Thyroid gland (tissue), 4 donors: ENCODE data around the gene ARHGAP22. TPM values are rescaled to one million over a fixed set of nuclear protein-coding genes. Genes with fewer than 3 reads are reported as not detected.

Experiments used
- DNase-seq, 2 donors: peaks; one replicate each; pipeline ENCODE4 v3.0.0-alpha.2; 2019
- H3K27ac ChIP-seq, 3 donors: fragments of 200-600 bp; sonication (generic); 1 replicate in 2 of 3; 2 replicates in 1 of 3; pipeline ENCODE4 v1.5.1; 2016 to 2019; ENCODE audit warnings: mild to moderate bottlenecking in 1 of 3, moderate library complexity in 1 of 3
- H3K27me3 ChIP-seq: fragments of 200-600 bp; sonication (generic); one replicate; pipeline ENCODE4 v1.5.1; 2019
- H3K36me3 ChIP-seq, 2 donors: fragments of 200-600 bp; sonication (generic); one replicate each; pipeline ENCODE4 v1.5.1; 2016 to 2019
- H3K4me1 ChIP-seq, 2 donors: fragments of 200-600 bp; sonication (generic); one replicate each; pipeline ENCODE4 v1.5.1; 2017 to 2019
- H3K4me3 ChIP-seq, 3 donors: fragments of 200-600 bp; sonication (generic); replicated peaks in 1 of 3; 1 replicate in 2 of 3; 2 replicates in 1 of 3; pipeline ENCODE4 v1.5.1; 2016; ENCODE audit warnings: mild to moderate bottlenecking in 1 of 3
- H3K9me3 ChIP-seq: fragments of 200-600 bp; sonication (generic); one replicate; pipeline ENCODE4 v1.5.1; 2017
- POLR2A ChIP-seq, 2 donors: fragments of 450-650 bp; IDR thresholded peaks; one replicate each; pipeline ENCODE4 v1.6.1; 2017; ENCODE audit warnings: antibody characterized with exemption in 2 of 2, mild to moderate bottlenecking in 2 of 2, moderate library complexity in 1 of 2
- WGBS, 2 donors: methylation state at CpG; one replicate each; pipeline ENCODE4 v1.1.5; 2017; 5-methylcytosine and 5-hydroxymethylcytosine counted together
- intact Hi-C: fragments of 100-400 bp; cut with DNase I; formaldehyde crosslinking; loops from one replicate; pipeline ENCODE4 v1.15.1; 2023
- total RNA-seq, 4 donors: library from RNA; depleted of rRNA; stranded (reverse); fragments of >200 nt; gene quantifications; one replicate each; pipeline ENCODE4 v1.2.3, GENCODE V29; 2016
- TF ChIP-seq, protein P1 (sequence below), 6 experiments: fragments of 200-600 bp in 3 of 6; fragments of 450-650 bp in 3 of 6; sonication (generic) in 3 of 6; IDR thresholded peaks; one replicate each; pipeline ENCODE4 v1.5.1; 2016 to 2019; ENCODE audit warnings: antibody characterized with exemption in 6 of 6, mild to moderate bottlenecking in 2 of 6, inconsistent platforms in 1 of 6, moderate library complexity in 1 of 6

The ARHGAP22 gene
- total RNA-seq, 4 donors from 2014 or later, result 3.4 to 29.5 (median 19.1) TPM

DNA sequence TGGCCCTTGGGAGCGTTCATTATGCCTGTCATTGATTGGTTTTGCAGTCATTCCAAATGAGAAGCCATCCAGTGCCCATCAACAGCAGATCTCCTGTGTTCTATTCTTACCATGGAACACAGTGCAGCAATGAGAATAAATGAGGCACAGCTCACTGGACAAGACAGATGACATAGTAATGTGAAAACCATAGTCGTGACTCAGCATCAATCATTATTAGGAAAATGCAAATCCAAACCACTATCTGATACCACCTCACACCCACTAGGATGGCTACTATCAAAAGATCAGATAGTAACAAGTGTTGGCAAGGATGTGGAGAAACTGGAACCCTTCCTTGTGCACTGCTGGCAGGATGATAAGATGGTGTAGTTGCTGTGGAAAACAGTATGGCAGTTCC, 144.7 kb downstream of the ARHGAP22 start:
- H3K9me3 ChIP-seq, result no peaks in the 10 kb centered on the region
- no peak for TF ChIP-seq POLR2A (IDR thresholded peaks at IDR 0.05)
- TF ChIP-seq, protein P1, sequence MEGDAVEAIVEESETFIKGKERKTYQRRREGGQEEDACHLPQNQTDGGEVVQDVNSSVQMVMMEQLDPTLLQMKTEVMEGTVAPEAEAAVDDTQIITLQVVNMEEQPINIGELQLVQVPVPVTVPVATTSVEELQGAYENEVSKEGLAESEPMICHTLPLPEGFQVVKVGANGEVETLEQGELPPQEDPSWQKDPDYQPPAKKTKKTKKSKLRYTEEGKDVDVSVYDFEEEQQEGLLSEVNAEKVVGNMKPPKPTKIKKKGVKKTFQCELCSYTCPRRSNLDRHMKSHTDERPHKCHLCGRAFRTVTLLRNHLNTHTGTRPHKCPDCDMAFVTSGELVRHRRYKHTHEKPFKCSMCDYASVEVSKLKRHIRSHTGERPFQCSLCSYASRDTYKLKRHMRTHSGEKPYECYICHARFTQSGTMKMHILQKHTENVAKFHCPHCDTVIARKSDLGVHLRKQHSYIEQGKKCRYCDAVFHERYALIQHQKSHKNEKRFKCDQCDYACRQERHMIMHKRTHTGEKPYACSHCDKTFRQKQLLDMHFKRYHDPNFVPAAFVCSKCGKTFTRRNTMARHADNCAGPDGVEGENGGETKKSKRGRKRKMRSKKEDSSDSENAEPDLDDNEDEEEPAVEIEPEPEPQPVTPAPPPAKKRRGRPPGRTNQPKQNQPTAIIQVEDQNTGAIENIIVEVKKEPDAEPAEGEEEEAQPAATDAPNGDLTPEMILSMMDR (IDR thresholded peaks at IDR 0.05), result no peak
- H3K4me1 ChIP-seq, result peaks cover 35 to 48% of the 10 kb centered on the region in 2 donors
- no peak overlapping the region for H3K4me3 ChIP-seq
- no peak overlapping the region for H3K27ac ChIP-seq
- DNase-seq, result no peak
- no peaks in the 10 kb centered on the region for H3K36me3 ChIP-seq
- no peaks in the 10 kb centered on the region for H3K27me3 ChIP-seq
- intact Hi-C loops, result no loop called here
- WGBS, 2 donors, result 93 to 96% methylated on average over 2 of the region's 2 CpGs

DNA sequence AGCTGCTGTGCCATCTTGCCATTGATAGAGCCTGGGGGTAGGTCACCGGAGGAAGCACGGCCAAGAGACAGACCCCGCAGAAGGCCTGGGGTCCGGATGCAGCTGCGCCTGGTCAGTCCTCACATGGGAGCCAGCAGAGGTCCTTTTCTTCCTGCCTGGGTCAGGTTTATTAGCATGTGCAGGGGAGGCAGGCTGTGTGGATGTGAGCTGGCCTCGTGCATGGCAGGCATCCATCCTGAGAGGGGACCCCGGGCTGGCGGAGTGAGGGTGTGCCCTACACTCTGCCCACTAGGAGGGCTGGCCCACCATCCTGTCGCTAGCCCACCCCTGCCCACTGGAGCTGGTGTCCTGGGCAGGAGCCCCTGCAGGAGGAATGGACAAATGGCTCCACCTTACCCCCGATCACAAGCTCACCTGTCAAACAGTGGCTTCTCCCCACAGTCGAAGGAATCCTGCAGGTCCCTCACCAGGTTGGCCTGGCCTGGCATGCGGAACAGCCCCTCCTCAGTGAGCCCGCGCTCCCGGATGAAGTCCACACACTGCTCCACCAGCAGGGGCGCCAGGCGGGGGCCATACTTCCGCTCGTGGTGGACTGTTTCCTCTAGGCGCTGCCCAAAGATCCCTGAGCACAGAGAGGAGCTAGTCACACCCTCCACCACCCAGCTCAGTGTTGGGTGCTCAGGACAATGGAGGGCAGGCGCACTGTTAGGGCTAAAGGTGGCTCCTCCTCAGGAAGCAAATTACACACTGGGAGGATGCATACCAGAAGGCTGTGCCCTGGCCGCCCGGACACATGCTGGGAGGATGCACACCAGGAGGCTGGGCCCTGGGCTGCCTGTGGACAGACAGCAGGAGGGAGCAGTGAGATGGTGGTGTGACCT, 145.4 kb downstream of the ARHGAP22 start:
- no peaks in the 10 kb centered on the region for H3K9me3 ChIP-seq
- TF ChIP-seq, protein P1 (IDR thresholded peaks at IDR 0.05), result no peak
- no peak for TF ChIP-seq POLR2A (IDR thresholded peaks at IDR 0.05)
- DNase-seq, result no peak
- H3K27me3 ChIP-seq, result no peaks in the 10 kb centered on the region
- H3K27ac ChIP-seq, result no peak overlapping the region
- no peak overlapping the region for H3K4me3 ChIP-seq
- peaks cover 32 to 47% of the 10 kb centered on the region in 2 donors for H3K4me1 ChIP-seq
- 60 to 81% methylated on average over 1 to 17 of the region's 23 CpGs for WGBS, 2 donors
- no peaks in the 10 kb centered on the region for H3K36me3 ChIP-seq
- intact Hi-C loops, result no loop called here

DNA sequence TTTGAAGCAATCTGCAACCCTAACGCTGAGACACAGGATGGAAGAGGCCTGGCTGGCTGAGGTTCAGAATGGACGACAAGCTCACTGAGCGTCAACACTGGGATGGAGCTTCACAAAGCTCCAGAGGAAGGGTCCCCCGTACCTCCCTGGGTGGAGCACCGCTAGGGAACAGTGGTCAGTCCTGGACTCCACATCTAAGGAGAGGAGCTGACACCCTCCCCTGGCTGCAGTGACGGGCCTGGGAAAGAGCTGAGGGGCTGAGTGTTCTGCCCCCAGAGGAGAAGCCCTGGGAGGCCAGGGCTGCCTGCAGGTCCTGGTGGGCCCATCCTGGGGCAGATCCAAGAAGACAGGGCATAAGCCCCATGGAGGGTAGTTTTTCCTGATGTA, 146.2 kb downstream of the ARHGAP22 start:
- TF ChIP-seq POLR2A (IDR thresholded peaks at IDR 0.05), result no peak
- TF ChIP-seq, protein P1 (IDR thresholded peaks at IDR 0.05), result no peak

DNA sequence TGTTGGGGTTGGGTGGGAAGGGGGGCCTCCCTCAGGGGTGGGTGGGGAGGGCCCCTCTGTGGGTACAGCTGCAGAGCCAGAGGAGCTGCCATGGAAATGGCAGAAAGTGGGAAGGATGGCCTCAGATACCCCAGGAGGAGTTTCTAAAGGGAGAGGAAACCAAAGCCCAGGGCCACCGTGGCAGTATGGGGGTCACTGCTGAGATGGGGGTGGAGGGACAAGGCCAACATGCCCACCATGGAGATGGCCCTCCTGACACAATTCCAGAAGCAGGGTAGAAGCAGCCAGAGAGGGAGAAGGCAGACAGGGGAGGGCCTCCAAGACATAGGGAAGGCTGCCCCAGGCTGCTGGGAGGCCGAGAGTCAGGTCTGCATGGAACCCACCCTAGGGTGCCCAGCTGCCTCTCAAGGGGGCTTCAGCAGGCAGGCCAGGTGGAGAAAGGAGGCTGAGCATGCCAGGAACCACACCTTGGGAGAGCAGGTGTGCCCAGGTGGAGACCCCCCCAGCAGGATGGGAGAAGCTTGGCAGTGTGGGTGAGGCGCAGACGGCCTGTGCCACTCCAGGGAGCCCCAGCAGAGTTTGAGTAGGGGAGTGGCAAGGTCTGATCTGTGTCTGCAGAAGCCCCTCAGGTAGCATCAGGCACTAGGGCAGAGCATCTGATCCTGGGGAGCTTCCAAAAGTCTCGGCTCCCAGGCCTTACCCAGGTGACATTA, 146.8 kb downstream of the ARHGAP22 start:
- Histone ChIP-seq H3K36me3 (no peaks in the 10 kb centered on the region), H3K27me3 (no peaks in the 10 kb centered on the region), H3K9me3 (no peaks in the 10 kb centered on the region), H3K27ac (no peak overlapping the region), H3K4me3 (no peak overlapping the region), H3K4me1 (peaks cover 23 to 45% of the 10 kb centered on the region in 2 donors)
- WGBS, 2 donors, result 84 to 90% methylated on average over 4 of the region's 5 CpGs
- intact Hi-C loops, result no loop called here
- DNase-seq, result no peak
- TF ChIP-seq, protein P1 (IDR thresholded peaks at IDR 0.05), result no peak
- TF ChIP-seq POLR2A (IDR thresholded peaks at IDR 0.05), result no peak

More for the DNA sequence above, 146.2 kb downstream of the ARHGAP22 start:
- intact Hi-C loops, result no loop called here
- H3K36me3 ChIP-seq, result no peaks in the 10 kb centered on the region
- 69 to 71% methylated on average over 4 to 6 of the region's 6 CpGs for WGBS, 2 donors
- H3K27me3 ChIP-seq, result no peaks in the 10 kb centered on the region
- no peak overlapping the region for H3K27ac ChIP-seq
- no peak for DNase-seq
- peaks cover 29 to 47% of the 10 kb centered on the region in 2 donors for H3K4me1 ChIP-seq
- H3K4me3 ChIP-seq, result no peak overlapping the region
- no peaks in the 10 kb centered on the region for H3K9me3 ChIP-seq
